IPS DF 4.7 (cell line): ENCODE results near the gene RFC5.
"Not testable (repeated sequence)": the region's sequence is repeated elsewhere in the genome, so short reads cannot be mapped to it uniquely, and the experiment has no call there.

Experiments
- DNase-seq: peaks from one replicate; pipeline ENCODE4 v3.0.0-alpha.2; 2013; ENCODE audit warnings: low spot score; ENCODE audit errors: extremely low read depth

RFC5 gene

DNA sequence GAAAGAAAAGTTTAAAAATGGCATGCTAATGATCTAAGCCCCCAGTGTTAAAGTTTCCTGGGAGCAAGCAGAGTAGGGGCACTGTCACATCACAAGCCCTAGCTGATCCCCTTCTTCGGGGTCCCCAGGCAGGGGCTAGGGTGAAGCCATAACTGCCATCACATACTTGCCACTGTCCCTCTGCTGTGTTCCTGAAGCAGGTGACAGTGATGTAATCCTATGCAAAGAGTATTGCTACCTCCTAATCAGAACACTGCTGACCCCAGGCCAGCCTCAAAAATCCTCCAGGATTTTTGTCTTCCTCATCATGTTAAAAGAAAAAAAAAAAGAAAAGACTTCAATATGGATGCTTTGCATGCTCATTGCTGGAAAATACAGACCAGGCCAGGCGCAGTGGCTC lies 1.2 kb upstream of the RFC5 start:
- no peak for DNase-seq

DNA sequence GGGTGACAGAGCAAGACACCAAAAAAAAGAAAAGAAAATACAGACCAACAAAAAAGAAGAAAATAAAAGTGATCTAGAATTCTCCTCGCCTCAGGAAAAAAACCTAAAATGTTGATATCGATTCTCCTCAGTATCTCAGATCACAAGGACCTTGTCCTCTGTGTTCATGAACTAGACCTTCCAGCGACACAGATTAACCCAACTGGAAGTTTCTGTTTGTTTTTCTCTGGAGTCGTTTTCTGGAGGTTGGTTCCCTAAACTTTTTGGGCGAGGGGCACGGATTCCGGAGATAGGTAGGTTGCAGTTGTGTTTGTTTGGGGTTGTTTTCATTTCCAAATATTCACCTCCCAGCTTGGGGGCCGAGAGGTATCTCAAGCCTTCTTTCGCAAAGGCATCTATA lies 559 bp upstream of the RFC5 start:
- DNase-seq: no peak

DNA sequence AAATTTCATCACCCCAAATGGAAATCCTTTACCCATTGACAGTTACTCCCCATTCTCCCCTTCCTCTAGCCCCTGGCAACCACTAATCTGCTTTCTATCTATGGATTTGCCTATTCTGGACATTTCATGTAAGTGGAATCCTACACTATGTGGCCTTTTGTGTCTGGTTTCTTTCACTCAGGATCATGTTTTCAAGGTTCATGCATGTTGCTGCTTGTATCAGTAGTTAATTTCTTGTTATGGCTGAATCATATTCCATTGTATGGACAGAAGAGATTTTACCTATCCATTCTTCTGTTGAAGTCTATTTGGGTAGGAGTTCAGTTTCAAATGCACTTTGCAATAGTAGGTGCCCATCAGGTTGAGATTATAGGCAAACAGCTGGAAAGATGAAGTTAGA lies 1.4 kb downstream of the RFC5 start:
- DNase-seq: no peak

DNA sequence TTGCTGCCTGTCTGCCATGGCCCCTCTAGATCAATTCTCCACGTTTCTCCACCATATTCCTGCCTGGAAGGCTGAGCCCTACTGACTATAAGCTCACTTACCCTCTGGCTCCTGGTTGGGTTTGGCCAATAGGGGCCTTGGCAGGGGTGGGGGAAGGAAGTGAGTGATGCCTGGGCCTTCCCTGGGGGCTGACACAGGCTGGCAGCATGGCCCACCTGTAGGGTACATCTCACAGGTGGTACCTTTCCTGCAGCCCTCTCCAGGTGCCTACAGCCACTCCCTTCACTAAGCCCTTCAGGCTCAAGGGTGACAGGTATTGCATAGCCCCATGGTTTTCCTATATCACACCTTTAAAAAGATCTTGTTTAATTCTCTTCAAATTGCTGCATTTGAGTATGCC lies 3.5 kb downstream of the RFC5 start:
- DNase-seq: no peak

DNA sequence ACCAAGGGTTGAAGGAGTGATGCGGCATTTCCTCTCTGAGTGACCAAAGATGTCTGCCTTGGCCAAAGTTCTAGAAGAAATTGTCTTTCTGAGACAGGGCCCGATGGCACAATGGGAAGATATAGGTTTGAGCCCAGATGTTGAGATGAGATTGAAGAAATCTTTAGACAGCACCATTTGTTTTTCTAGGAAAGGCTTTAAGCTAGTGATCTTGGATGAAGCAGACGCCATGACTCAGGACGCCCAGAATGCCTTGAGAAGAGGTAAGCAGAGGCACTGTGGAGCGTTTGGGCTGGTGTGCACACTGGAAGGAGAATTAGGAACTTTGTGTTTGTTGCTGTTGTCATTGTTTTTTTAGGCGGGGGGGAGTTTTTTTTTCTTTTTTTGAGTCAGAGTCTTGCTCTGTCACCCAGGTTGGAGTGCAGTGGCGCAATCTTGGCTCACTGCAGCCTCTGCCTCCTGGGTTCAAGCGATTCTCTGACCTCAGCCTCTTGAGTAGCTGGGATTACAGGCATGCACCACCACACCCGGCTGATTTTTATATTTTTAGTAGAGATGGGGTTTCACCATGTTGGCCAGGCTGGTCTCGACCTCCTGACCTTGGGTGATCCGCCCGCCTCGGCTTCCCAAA lies 5.7 kb downstream of the RFC5 start:
- not testable (repeated sequence) for DNase-seq

DNA sequence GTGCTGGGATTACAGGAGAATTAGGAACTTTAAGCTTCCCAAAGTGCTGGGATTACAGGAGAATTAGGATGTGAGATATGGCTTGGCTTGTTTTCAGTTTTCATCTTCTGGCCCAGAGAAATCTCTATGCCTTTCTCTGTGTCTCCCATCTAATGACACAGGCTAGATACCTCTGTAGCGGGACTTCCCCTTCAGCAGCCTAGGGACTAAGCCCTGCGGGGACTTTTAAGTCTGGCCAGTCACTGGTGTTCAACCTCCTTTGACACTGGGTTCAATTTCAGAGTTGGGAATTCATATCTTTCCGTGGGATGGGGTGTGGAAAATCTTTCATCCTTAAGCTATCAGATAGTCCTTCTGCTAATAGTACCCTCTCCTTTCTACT lies 6.2 kb downstream of the RFC5 start:
- no peak for DNase-seq

DNA sequence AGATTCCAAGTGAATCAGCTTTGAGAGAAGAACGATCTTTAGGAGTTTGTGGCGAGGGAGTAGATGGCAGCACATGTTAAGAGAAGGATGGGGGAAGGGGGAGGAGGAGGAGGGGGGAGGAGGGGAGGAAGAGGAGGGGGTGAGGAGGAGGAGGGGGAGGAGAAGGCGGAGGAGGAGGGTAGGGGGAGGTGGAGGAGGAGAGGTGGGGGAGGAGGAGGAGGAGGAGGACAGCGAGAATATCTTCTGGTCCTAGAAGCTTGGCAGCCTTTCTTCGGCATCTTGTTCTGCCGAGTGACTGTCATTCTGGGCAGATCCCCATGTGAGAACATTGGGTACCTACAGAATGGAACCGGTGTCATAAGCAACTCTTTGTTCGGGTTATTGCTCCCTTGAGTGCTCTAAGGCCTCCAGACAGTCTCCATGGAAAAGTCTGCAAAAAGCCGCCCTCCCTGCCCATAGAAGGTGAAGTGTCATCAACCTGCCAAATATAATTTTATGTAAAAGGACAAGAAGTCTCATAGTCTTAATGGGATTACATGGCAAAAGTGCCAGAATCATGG lies 6.9 kb downstream of the RFC5 start:
- DNase-seq: no peak

DNA sequence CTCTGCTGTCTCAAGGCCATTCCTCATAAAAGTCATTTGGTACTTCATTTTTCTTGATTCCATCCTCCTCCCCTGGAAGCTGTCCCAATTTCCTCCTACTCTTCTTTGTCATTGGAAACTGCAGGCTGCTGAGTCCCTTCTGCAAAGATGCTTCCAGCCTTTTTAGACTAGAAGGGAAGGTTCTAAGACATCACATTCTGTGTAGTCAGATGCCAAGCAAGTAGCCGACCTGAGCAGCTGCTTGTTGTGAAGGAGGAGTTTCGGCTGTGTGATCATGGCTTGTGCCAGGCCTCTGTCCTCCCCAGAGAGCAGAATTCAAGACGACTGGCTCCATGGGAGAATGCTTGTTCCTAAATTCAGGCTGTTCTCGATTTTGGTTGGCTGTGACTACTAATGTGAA lies 8.7 kb downstream of the RFC5 start:
- no peak for DNase-seq

DNA sequence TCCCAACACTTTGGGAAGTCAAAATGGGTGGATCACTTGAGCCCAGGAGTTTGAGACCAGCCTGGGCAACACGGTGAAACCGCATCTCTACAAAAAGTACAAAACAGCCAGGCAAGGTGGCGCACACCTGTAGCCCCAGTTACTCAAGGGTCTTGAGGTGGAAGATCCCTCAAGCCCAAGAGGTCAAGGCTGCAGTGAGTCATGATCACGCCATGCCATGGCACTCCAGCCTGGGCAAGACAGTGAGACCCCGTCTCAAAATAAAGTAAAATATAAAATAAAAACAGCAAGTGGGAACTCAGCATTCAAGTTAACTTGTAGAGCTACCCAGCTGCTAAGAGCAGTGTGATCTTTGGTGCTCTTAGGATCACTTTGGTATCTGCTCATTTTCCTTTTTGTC lies 12.7 kb downstream of the RFC5 start:
- DNase-seq: no peak

DNA sequence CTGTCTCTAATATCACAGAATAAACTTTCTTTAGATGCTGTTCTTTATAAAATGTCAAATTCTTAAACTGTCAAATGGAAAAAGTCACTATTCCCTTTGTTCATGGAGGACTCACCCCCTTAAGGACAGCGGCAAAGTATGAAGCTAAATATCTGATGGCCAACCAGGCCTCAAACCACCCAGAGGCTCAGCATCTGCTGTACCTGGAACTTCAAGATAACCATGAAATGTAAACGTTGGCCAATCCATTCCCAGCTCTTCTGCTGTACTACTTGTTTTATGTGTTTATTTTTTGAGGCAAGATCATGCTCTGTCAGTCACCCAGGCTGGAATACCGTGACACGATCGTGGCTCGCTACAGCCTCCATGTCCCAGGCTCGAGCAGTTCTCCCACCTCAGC lies 15.7 kb downstream of the RFC5 start:
- DNase-seq: no peak

DNA sequence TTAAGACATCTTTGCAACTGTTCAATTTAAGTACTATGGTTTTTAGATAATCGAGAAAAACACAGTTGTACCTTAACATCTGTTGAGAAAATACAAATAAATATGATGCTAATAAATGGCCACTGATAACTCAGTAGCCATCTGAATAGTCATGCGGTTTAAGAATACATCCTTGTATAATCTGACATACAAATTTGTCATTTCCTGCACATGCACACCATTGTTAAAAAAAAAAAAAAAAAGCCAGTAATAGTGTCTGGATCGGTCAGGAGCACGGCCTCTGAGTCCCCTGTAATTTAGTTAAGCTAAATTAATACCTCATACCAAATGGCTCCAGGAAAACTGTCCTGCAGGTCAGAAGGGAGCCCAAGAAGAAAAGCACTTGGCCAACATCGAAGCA lies 16.8 kb downstream of the RFC5 start:
- DNase-seq: no peak

DNA sequence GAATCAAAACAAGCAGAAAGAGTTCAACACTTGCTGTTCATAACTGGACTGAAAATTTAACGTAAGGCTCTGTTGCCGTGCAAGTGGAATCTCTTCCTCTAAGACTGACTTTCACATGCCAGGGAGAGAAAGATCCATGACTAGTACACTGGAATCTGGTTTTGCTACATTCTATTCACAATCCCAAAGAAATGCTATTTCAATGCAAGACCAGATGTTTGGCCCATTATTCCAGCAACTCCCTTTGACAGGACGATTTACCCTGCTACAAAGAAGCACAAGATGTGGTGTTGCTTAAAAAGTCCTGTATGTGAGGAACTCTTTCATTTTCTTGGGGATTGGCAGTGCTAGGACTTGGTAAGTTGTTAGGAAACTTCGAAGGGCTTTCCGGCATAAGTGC lies 17.4 kb downstream of the RFC5 start:
- DNase-seq: no peak

DNA sequence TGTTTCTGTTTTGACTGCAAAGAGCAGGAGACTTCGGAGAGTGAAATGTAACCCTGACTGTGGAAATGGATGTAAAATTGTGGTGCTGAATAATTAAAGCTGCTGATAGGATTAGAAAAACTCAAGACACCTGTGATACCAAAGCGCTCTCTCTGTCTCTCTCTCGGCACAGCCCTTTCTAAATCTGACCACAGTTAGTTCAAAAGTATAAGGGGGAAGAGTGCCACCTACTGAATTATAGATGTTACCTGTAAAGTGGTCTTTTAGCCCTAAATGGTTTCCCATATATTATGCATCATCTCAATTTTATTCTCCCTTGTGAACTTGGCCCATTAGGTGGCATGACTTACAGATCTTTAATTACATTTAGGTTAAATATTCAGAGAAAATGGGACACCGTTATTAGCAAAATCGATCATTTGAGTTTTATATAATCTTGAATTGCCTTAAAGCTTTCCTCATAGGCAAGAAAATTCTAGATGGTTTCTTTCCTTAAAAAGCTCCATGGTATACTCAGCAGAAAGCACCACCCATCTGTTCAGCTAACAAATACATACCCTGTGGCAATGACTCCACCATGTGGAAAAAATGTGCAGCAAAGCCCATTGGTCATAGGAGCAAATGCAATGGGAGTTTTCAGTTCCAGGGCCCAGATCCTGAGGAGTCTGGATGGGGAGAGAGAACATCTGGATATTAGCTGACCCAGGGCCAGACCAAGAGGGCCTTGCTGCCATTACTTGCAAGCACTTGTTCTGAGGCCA lies 18.1 kb downstream of the RFC5 start:
- DNase-seq: no peak

DNA sequence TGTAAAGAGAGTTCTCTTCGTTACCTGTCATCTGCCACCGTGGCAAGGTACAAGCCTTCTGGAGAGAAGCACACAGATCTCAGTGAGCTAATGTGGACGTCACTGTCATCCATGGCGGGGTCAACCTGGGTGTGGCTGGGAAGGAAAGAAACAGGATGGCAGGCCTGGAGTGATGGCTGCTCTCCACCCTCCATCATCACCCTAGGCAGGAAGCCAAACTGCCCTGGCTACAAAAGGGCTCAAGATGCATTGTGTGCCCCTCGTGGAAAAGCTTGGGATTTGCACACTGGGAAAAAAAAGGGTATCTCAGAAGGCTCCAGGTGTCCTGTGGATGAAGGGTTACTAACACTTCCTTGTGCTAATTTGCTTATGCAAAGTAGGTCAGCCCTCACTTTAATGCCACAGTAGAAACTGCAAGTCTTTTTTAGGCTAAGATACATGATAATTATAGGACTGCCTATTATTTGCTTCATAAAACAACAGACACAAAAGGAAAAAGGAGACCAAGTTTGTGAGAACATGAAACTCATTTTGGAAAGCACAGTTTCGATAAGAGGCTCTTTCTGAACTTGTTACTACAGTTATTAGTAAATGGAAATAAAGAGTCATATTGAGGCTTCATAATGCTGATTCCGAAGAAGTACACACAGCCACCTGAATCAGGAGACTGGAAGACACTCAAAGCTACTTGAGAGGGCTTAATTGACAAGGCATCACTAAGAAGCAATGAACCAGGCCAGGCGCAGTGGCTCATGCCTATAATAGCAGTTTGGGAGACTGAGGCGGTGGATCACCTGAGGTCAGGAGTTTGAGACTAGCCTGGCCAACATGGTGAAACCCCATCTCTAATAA lies 18.9 kb downstream of the RFC5 start:
- no peak for DNase-seq

DNA sequence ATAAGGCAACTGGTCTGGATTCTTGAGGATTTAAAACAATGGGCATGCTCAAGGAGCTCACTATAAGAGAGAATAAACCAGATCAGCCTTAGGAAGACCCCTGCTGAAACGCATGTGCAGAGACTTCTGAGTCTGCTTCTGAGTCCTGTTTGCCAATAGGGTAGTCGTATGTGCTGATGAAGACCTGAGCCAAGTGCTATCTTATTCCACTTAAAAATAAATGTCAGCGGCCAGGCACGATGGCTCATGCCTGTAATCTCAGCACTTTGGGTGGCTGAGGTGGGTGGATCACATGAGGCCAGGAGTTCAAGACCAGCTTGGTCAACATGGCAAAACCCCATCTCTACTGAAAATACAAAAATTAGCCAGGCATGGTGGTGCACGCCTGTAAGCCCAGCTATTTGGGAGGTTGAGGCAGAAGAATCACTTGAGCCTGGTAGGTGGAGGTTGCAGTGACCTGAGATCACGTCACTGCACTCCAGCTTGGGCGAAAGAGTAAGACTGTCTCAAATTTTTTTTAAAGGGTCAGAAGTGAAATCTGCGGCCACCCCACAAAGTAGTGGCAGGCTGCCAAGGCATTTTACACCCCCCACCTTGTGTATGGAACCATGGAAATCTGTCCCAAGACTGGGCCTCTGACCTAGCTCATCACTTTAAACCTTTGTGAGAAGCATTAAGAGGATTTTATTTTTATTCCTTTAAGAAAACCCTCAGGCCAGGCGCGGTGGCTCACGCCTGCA lies 20.3 kb downstream of the RFC5 start:
- no peak for DNase-seq

DNA sequence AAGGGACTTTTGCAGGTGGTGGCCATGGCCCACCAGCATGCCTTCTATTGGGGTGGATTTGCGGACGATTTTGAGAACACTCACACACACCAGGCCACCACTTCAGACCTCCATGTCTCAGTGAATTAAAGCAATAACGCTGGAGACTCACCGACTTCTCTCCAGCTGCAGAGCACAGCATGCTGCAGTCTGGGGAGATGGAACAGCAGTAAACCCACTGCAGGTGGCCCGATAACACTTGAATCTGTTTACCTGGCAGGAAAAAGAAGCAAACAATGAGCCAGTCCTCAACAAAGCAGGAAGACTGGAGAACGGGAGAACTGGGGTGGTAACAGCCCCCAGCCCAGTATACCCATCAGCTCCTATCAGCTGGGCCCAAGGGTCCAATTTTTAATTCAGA lies 21.6 kb downstream of the RFC5 start:
- no peak for DNase-seq

DNA sequence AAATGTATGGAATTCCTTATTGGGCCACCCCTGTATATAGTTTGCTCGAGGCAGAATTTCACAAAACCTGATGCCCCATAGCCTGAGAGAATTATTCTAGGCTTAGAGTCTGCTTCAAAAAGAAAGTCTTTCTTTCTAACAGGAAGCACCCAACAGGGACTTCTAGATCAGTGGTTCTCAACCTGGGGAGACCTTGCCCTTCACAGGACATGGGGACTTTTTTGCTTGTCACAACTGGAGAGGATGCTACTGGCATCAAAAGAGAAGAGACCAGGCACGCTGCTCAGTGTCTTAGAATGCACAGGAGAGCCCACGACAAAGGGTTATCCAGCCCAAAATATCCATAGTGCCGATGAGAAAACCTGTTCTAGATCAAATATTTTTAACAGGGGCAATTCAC lies 25.6 kb downstream of the RFC5 start:
- no peak for DNase-seq

DNA sequence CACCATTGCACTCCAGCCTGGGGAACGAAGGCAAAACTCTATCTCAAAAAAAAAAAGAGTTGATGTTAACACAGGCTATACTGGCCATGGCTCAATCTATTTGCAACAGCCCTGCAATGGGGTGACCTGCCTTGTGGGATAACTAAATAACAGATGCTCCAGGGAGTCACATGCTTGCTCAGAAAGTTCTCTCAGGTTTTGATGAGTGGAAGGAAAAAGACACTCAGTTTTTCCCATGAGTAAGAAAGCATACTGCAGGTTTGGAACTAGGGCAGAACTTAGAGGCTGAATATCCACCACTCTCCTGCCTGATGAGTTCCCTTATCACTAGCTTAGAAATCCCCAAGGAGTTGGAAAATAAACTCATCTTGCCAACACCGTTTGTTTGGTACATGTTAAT lies 27.6 kb downstream of the RFC5 start:
- DNase-seq: no peak

DNA sequence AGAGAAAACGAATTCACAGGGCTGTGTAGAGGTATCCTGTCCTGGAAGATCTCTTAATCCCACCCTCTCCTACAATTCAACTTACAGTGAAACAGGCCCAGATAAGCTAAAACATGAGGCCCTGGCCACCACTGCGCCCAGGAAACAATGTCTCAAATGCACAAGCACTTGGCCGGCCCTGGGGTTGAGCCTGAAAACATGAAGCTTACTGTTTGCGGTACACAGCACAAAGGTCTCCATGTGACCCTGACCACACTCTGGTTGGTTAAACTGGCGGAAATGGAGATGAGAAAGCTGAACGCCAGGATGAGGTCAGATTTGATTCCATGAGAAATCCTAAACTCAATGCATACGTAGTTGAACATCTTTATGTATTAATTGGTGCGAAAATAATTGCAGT lies 28.1 kb downstream of the RFC5 start:
- DNase-seq: no peak

DNA sequence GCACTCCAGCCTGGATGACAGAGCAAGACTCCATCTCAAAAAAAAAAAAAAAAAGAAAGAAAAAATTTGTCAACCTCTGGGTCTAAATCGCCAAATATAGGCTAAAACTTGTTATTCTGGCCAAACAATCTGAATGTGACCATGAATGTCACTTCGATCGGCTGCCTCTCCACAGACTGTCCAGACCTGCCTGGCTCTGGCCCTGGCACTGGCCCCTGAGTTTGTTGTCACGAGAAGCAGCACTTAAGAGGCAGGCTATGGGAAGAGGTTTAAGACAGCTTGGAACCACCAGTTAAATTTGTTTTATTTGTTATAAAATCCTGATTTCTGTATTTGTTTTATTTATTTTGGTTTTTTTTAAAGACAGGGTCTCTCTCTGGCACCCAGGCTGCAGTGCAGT lies 29.9 kb downstream of the RFC5 start:
- no peak for DNase-seq
